ENCODE results near the gene PHRF1. TPM values are rescaled to one million over a fixed set of nuclear protein-coding genes. Genes with fewer than 3 reads are reported as not detected.

The PHRF1 gene
- total RNA-seq, 2 experiments from 2014 or later, result 38.7 to 39.1 TPM

DNA sequence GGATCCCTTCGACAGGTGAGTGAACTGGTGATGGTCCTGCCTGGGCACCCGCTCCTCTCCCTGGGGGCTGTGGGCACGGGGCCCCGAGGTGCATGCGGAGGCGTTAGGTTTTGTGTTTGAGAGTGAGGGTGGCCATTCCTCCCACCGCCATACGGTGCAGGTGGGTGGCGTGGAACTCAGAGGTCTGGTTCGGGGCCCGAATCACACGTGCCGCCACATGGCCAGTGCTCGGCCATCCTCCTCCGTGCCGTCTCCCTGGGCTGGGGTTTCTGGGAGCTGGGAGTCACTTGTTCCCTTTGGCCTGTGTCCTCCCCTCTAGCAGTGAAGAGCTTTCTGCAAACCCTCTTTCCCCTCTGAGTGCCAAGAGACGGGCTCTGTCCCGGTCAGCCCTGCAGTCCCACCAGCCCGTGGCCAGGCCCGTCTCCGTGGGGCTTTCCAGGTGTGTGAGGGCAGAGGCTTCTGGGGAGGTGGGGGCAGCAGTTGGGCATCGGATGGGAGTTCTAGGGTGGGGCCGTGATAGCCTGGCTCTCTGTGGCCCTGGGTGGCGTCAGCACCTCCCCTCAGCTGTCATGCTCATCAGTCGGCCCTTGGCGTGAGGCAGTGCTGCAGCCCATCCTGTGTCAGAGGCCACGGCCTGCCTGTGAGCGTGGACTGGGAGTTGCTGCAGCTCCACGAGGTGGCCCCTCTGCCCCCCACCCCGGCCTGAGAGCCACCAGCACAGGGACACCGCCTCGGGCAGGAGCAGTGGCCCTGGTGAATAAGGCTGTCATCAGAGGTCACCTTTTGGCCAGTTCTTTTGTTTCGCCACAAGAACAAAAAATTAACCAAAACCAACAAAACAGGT, 29.2 kb downstream of the PHRF1 start:
- Mint-ChIP-seq H3K27ac (no peak overlapping the region), H3K9me3 (no peaks in the 10 kb centered on the region), H3K4me3 (no peak overlapping the region), H3K4me1 (no peaks in the 10 kb centered on the region), H3K27me3 (no peaks in the 10 kb centered on the region), H3K36me3 (ENCODE audit: low read depth) (peaks cover 59% of the 10 kb centered on the region)
- ChIA-PET POLR2A (interaction anchor here (1.3 kb wide), 1 partner anchor 9 kb away, joined by 5 read pairs; no protein-coding TSS in a partner anchor), CTCF (no interaction called here)
- no peak for DNase-seq

DNA sequence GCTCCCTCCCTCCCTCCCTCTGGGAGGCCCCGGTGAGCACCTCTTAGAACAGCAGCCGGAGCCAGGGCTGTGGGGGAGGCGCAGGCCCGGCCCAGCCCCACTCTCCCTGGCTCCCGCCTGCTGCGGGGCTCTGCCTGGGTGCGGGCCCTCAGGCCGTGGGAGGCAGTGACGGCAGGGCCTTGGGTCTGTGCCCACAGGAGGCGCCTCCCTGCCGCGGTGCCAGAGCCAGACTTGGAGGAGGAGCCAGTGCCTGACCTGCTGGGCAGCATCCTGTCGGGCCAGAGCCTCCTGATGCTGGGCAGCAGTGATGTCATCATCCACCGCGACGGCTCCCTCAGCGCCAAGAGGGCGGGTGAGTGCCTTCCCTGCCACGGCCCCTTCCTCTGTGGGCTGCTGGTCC, 30.0 kb downstream of the PHRF1 start:
- peaks cover 63% of the 10 kb centered on the region for H3K36me3 Mint-ChIP-seq (ENCODE audit: low read depth)
- ChIA-PET POLR2A (interaction anchor here (0.8 kb wide), 1 partner anchor 10 kb away, joined by 3 read pairs; the partner anchor contains the start of gene IRF7), CTCF (no interaction called here)
- H3K27me3 Mint-ChIP-seq, result no peaks in the 10 kb centered on the region
- no peak overlapping the region for H3K4me3 Mint-ChIP-seq
- no peak overlapping the region for H3K27ac Mint-ChIP-seq
- H3K9me3 Mint-ChIP-seq, result no peaks in the 10 kb centered on the region
- no peaks in the 10 kb centered on the region for H3K4me1 Mint-ChIP-seq
- DNase-seq, result no peak

DNA sequence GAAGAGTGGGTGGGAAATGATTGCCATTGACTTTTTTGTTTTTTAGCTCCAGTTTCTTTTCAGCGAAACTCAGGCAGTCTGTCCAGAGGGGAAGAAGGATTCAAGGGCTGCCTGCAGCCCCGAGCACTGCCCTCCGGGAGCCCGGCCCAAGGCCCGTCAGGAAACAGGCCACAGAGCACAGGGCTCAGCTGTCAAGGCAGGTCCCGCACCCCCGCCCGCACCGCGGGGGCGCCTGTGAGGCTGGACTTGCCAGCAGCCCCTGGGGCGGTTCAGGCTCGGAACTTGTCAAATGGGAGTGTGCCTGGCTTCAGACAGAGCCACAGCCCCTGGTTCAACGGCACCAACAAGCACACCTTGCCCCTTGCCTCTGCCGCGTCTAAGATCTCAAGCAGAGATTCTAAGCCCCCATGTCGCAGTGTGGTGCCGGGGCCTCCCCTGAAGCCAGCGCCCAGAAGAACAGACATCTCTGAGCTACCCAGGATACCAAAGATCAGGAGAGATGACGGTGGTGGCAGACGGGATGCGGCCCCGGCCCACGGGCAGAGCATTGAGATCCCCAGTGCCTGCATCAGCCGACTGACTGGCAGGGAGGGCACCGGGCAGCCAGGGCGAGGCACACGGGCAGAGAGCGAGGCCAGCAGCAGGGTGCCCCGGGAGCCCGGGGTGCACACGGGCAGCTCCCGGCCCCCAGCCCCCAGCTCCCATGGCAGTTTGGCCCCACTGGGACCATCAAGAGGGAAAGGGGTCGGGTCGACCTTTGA, 30.9 kb downstream of the PHRF1 start:
- no peak for DNase-seq
- Mint-ChIP-seq H3K27ac (no peak overlapping the region), H3K4me3 (no peak overlapping the region), H3K9me3 (no peaks in the 10 kb centered on the region), H3K4me1 (peaks cover 2% of the 10 kb centered on the region), H3K27me3 (no peaks in the 10 kb centered on the region), H3K36me3 (ENCODE audit: low read depth) (peaks cover 63% of the 10 kb centered on the region)
- ChIA-PET CTCF (no interaction called here), POLR2A (interaction anchor here (0.8 to 1.6 kb wide), 2 partner anchors 9 to 20 kb away, joined by 3 read pairs; partner anchors contain the start of gene IRF7)

DNA sequence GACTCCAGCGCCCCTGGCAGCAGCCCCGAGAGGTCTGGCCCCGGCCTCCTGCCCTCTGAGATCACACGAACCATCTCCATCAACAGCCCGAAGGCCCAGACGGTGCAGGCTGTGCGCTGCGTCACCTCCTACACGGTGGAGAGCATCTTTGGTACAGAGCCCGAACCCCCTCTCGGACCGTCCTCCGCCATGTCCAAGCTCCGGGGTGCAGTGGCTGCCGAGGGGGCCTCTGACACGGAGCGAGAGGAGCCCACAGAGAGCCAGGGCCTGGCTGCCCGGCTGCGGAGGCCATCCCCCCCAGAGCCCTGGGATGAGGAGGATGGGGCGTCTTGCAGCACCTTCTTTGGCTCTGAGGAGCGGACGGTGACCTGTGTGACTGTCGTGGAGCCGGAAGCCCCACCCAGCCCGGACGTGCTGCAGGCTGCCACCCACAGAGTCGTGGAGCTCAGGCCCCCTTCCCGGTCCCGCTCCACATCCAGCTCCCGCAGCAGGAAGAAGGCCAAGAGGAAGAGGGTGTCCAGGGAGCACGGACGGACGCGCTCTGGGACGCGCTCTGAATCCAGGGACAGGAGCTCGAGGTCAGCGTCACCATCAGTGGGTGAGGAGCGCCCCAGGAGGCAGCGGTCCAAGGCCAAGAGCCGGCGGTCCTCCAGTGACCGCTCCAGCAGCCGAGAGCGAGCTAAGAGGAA, 31.8 kb downstream of the PHRF1 start:
- Mint-ChIP-seq H3K4me1 (peaks cover 3% of the 10 kb centered on the region), H3K27ac (no peak overlapping the region), H3K9me3 (no peaks in the 10 kb centered on the region), H3K4me3 (no peak overlapping the region), H3K27me3 (no peaks in the 10 kb centered on the region), H3K36me3 (ENCODE audit: low read depth) (peaks cover 67% of the 10 kb centered on the region)
- CTCF ChIA-PET, result no interaction called here
- no peak for DNase-seq
- POLR2A ChIA-PET, result interaction anchor here (1.6 kb wide), 1 partner anchor 21 kb away, joined by 3 read pairs; no protein-coding TSS in a partner anchor

DNA sequence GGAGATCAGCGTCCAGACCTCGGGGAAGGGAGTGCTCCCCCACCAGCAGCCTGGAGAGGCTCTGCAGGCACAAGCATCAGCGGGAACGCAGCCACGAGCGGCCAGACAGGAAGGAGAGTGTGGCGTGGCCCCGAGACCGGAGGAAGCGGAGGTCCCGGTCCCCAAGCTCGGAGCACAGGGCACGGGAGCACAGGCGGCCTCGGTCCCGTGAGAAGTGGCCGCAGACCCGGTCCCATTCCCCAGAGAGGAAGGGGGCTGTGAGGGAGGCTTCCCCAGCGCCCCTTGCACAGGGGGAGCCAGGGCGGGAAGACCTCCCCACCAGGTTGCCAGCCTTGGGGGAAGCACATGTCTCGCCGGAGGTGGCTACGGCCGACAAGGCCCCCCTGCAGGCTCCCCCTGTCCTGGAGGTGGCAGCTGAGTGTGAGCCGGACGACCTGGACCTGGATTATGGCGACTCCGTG, 32.6 kb downstream of the PHRF1 start:
- CTCF ChIA-PET, result no interaction called here
- Mint-ChIP-seq H3K4me3 (no peak overlapping the region), H3K27ac (no peak overlapping the region), H3K4me1 (peaks cover 6% of the 10 kb centered on the region), H3K9me3 (no peaks in the 10 kb centered on the region), H3K36me3 (ENCODE audit: low read depth) (peaks cover 69% of the 10 kb centered on the region), H3K27me3 (no peaks in the 10 kb centered on the region)
- no peak for DNase-seq
- POLR2A ChIA-PET, result interaction anchor here (1.6 to 2.2 kb wide), 2 partner anchors 21 kb away, joined by 3 to 8 read pairs; no protein-coding TSS in a partner anchor

DNA sequence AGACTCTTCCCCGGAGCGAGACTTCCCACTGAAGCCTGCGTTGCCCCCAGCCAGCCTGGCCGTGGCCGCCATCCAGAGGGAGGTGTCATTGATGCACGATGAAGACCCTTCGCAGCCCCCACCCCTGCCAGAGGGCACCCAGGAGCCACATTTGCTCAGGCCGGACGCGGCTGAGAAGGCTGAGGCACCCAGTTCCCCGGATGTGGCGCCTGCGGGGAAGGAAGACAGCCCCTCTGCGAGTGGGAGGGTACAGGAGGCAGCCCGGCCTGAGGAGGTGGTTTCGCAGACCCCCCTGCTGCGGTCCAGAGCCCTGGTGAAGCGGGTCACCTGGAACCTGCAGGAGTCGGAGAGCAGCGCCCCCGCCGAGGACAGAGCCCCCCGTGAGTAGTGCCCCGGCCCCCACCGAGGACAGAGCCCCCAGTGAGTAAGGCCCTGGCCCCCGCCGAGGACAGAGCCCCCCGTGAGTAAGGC, 33.1 kb downstream of the PHRF1 start:
- Mint-ChIP-seq H3K36me3 (ENCODE audit: low read depth) (peaks cover 69% of the 10 kb centered on the region), H3K27ac (no peak overlapping the region), H3K9me3 (no peaks in the 10 kb centered on the region), H3K4me3 (no peak overlapping the region), H3K4me1 (peaks cover 6% of the 10 kb centered on the region), H3K27me3 (no peaks in the 10 kb centered on the region)
- POLR2A ChIA-PET, result interaction anchor here (2.2 kb wide), 1 partner anchor 21 kb away, joined by 8 read pairs; no protein-coding TSS in a partner anchor
- CTCF ChIA-PET, result no interaction called here
- DNase-seq, result no peak

DNA sequence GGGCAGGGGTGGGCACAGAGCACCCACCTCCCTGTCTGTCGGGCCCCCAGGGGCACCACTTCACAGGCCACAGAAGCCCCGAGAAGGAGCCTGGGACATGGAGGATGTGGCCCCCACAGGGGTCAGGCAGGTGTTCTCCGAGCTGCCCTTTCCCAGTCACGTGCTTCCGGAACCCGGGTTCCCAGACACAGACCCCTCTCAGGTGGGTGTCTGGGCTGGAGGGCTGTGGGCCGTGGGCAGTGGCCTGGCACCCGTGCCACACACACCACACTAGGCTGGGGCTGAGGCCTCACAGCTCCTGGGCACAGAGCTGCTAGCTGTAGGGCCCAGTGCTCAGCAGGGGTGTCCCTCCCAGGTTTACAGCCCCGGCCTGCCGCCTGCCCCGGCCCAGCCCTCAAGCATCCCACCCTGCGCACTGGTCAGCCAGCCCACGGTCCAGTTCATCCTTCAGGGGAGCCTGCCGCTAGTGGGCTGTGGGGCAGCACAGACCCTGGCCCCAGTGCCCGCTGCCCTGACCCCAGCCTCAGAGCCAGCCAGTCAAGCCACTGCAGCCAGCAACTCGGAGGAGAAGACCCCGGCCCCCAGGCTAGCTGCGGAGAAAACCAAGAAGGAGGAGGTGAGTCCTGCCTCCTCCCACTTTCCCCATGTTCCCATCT, 34.0 kb downstream of the PHRF1 start:
- peaks cover 71% of the 10 kb centered on the region for H3K36me3 Mint-ChIP-seq (ENCODE audit: low read depth)

DNA sequence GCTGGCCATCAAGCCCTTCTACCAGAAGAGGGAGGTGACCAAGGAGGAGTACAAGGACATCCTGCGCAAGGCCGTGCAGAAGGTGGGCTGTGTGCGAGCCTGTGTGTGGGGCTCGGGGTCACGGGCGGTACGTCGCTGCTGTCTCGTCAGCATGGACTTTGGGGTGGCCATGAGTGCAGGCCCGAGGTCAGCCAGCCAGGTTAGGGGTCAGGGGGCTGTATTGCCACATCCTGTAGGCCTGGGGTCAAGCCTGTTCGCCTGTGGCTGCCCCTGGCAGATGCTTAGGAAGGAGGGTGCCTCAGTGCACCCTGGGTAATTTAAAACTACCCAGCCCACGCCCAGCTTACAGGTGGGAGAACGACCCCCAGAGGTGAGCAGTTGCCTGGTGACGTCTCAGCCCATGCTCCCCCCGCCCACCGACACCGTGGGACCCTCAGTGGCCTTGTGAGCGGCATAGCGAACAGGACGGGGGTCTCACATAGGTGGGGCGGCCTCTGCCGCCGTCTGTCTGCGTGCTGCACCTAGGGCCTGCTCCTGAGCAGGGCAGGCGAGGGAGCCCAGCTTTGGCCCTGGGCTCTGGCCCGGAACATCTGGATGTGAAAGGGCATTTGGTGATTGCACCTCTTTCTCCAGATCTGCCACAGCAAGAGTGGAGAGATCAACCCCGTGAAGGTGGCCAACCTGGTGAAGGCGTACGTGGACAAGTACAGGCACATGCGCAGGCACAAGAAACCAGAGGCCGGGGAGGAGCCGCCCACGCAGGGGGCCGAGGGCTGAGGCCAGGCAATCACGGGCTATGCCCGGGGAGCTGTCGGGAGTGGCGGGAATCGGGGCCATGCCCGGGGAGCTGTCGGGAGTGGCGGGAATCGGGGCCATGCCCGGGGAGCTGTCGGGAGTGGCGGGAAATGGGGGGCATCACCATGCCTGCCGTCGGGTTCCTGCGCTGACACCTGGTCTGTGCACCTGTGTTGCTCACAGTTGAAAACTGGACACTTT, 35.0 kb downstream of the PHRF1 start:
- DNase-seq, result no peak
- Mint-ChIP-seq H3K4me1 (peaks cover 9% of the 10 kb centered on the region), H3K27me3 (no peaks in the 10 kb centered on the region), H3K27ac (peak overlapping the region; percentile 84), H3K4me3 (no peak overlapping the region), H3K9me3 (no peaks in the 10 kb centered on the region), H3K36me3 (ENCODE audit: low read depth) (peaks cover 70% of the 10 kb centered on the region)
- POLR2A ChIA-PET, result interaction anchor here (0.9 to 2.2 kb wide), 3 partner anchors 23 to 63 kb away, joined by 3 to 8 read pairs (median 3); no protein-coding TSS in a partner anchor
- CTCF ChIA-PET, result no interaction called here

More for the DNA sequence above, 34.0 kb downstream of the PHRF1 start:
- CTCF ChIA-PET, result no interaction called here
- Mint-ChIP-seq H3K27ac (peak overlapping the region; percentile 42), H3K4me1 (peaks cover 6% of the 10 kb centered on the region), H3K9me3 (no peaks in the 10 kb centered on the region), H3K4me3 (no peak overlapping the region), H3K27me3 (no peaks in the 10 kb centered on the region)
- no peak for DNase-seq
- POLR2A ChIA-PET, result interaction anchor here (2.2 kb wide), 1 partner anchor 22 kb away, joined by 8 read pairs; no protein-coding TSS in a partner anchor

DNA sequence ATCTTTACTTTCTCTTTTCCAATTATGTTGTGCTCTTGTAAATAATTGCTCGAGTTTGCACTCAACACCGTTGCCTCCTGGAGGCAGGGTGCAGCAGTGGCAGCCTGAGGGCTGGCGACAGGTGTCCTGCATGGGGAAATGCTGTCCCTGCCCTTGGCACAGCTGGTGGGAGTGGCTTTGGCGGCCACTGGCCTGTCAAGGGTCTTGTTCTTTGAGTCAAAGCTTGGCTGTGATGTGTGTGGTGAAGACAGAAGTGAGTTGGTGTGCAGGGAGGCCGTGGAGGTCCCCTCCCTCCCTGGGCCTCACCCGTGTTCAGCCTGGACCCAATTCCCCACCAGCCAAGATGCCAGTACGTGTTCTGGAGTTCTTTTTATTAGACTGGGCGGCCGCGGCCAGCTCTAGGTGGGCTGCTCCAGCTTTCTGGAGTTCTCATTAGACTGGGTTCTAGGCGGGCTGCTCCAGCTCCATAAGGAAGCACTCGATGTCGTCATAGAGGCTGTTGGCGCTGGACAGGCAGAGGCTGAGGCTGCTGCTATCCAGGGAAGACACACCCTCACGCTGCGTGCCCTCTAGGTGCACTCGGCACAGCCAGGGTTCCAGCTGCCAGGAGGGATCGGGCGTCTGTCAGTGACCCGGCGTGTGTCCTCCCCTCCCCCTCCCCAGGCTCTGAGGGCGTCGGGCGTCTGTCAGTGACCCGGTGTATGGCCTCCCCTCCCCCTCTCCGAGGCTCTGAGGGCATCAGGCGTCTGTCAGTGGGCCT, 36.1 kb downstream of the PHRF1 start:
- Mint-ChIP-seq H3K4me1 (peaks cover 13% of the 10 kb centered on the region), H3K27ac (peak overlapping the region; percentile 84), H3K36me3 (ENCODE audit: low read depth) (peaks cover 61% of the 10 kb centered on the region), H3K9me3 (no peaks in the 10 kb centered on the region), H3K27me3 (no peaks in the 10 kb centered on the region), H3K4me3 (peak overlapping the region; percentile 55)
- DNase-seq, result peak; percentile 44
- ChIA-PET POLR2A (interaction anchor here (1.1 to 3.0 kb wide), 5 partner anchors 34 to 62 kb away, joined by 3 to 15 read pairs (median 5); partner anchors contain the start of genes LMNTD2 and PHRF1), CTCF (interaction anchor here (0.8 to 1.0 kb wide), 3 partner anchors 36 to 164 kb away, joined by 3 read pairs; partner anchors contain the start of gene PHRF1)

DNA sequence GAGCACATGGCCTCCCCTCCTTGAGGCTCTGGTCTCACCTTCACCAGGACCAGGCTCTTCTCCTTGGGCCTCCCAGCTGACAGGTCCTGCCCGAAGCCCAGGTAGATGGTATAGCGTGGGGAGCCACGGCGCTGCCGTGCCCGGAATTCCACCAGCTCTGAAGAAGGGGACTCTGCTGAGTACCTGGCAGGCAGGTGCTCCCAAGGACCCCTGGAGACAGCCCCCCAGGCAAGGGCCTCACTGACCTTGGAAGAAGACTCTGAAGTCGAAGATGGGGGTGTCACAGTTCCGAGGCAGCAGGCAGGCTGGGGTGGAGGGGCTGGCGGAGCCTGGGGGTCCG, 36.7 kb downstream of the PHRF1 start:
- Mint-ChIP-seq H3K27me3 (no peaks in the 10 kb centered on the region), H3K36me3 (ENCODE audit: low read depth) (peaks cover 59% of the 10 kb centered on the region), H3K27ac (peak overlapping the region; percentile 84), H3K4me3 (peak overlapping the region; percentile 13), H3K9me3 (no peaks in the 10 kb centered on the region), H3K4me1 (peaks cover 13% of the 10 kb centered on the region)
- POLR2A ChIA-PET, result interaction anchor here (0.8 to 3.0 kb wide), 6 partner anchors 17 to 62 kb away, joined by 3 to 15 read pairs (median 4); partner anchors contain the start of genes LMNTD2 and PHRF1
- CTCF ChIA-PET, result interaction anchor here (1.0 kb wide), 2 partner anchors 58 to 164 kb away, joined by 3 read pairs; no protein-coding TSS in a partner anchor
- DNase-seq, result no peak

Measured in activated CD4-positive, alpha-beta memory T cell treated with anti-CD3 and anti-CD28 coated beads, Interleukin-2, amount 10 ng/mL, durations not matched to agents 7 days and 5 days (primary cell).